AG08396 (cell line): Measurements from ENCODE around the gene CFAP43.

Source experiments
- DNase-seq: peaks from one replicate; pipeline ENCODE4 v3.0.0; 2012; ENCODE audit warnings: low spot score, mixed read lengths

CFAP43 gene

GRCh38 chr10:104130041-104130440, 102.1 kb downstream of the CFAP43 start:
- no peak for DNase-seq

GRCh38 chr10:104128214-104128613, 104.0 kb downstream of the CFAP43 start:
- peak; percentile 4 for DNase-seq

GRCh38 chr10:104127411-104127810, 104.8 kb downstream of the CFAP43 start:
- DNase-seq: no peak

GRCh38 chr10:104123397-104123796, 108.8 kb downstream of the CFAP43 start:
- DNase-seq: peak; percentile 12

GRCh38 chr10:104122225-104123107, 109.7 kb downstream of the CFAP43 start:
- peak; percentile 8 for DNase-seq

- peak; percentile 96 for DNase-seq
Measured at GRCh38 chr10:104121485-104122224, 110.5 kb downstream of the CFAP43 start, which contains the start of gene SFR1. Gene SFR1, plus strand, starts transcription at chr10:104122171. Its CDS starts 13 bp downstream, at chr10:104122184.

GRCh38 chr10:104120903-104121484, 111.2 kb downstream of the CFAP43 start:
- DNase-seq: peak; percentile 81

- DNase-seq: no peak
Measured at GRCh38 chr10:104120512-104120902, 111.7 kb downstream of the CFAP43 start.

- DNase-seq: no peak
Measured at GRCh38 chr10:104119996-104120395, 112.2 kb downstream of the CFAP43 start.

- no peak for DNase-seq
Measured at GRCh38 chr10:104117839-104118323, 114.3 kb downstream of the CFAP43 start.

GRCh38 chr10:104113376-104113956, 118.7 kb downstream of the CFAP43 start:
- no peak for DNase-seq

GRCh38 chr10:104109908-104110662, 122.1 kb downstream of the CFAP43 start:
- peak; percentile 27 for DNase-seq

- DNase-seq: no peak
Measured at GRCh38 chr10:104104926-104105325, 127.2 kb downstream of the CFAP43 start.

GRCh38 chr10:104104418-104104817, 127.7 kb downstream of the CFAP43 start:
- no peak for DNase-seq

- DNase-seq: no peak
Measured at GRCh38 chr10:104103956-104104355, 128.2 kb downstream of the CFAP43 start.

- DNase-seq: no peak
Measured at GRCh38 chr10:104101902-104102301, 130.3 kb downstream of the CFAP43 start.

- DNase-seq: no peak
Measured at GRCh38 chr10:104100795-104101194, 131.4 kb downstream of the CFAP43 start.

- DNase-seq: no peak
Measured at GRCh38 chr10:104099941-104100340, 132.2 kb downstream of the CFAP43 start.

GRCh38 chr10:104099269-104099668, 132.9 kb downstream of the CFAP43 start:
- DNase-seq: no peak

- no peak for DNase-seq
Measured at GRCh38 chr10:104098358-104098925, 133.7 kb downstream of the CFAP43 start.

- no peak for DNase-seq
Measured at GRCh38 chr10:104096692-104097091, 135.5 kb downstream of the CFAP43 start.
